Transverse colon (tissue), 4 donors: ENCODE data around the gene DMRTC2.

Experiments
- CTCF ChIP-seq, 5 experiments: fragments of 200-600 bp in 3 of 5; fragments of 450-650 bp in 2 of 5; sonication (generic) in 3 of 5; IDR thresholded peaks; 1 replicate in 2 of 5; 2 replicates in 3 of 5; pipeline ENCODE4 v1.5.1; 2016 to 2017; ENCODE audit warnings: antibody characterized with exemption in 5 of 5, inconsistent platforms in 3 of 5, mild to moderate bottlenecking in 2 of 5, moderate library complexity in 1 of 5
- POLR2A ChIP-seq: fragments of 450-650 bp; IDR thresholded peaks from one replicate; pipeline ENCODE4 v1.6.1; 2016; ENCODE audit warnings: antibody characterized with exemption, mild to moderate bottlenecking, moderate library complexity
- POLR2AphosphoS5 ChIP-seq, 3 donors: sonication (generic); formaldehyde crosslinking; IDR thresholded peaks; one replicate each; pipeline ENCODE4 v1.6.1; 2016; ENCODE audit warnings: antibody characterized with exemption in 3 of 3

GRCh38 chr19:41811036-41811435 is 33.8 kb upstream of the DMRTC2 start:
- TF ChIP-seq CTCF (IDR thresholded peaks at IDR 0.05) (no peak), POLR2A (no peak), POLR2AphosphoS5 (IDR thresholded peaks at IDR 0.05) (no peak)
